Fibroblast of skin of back (primary cell): Measurements from ENCODE around the gene COIL.
"Not testable (repeated sequence)": the region's sequence is repeated elsewhere in the genome, so short reads cannot be mapped to it uniquely, and the experiment has no call there.

Source experiments
- DNase-seq: peaks from one replicate; pipeline ENCODE4 v3.0.0-alpha.2; 2013

COIL gene

GRCh38 chr17:56977673-56978395, 17.0 kb upstream of the COIL start, which contains the start of gene SCPEP1:
Gene SCPEP1, plus strand, starts transcription at chr17:56978131. Its CDS starts 29 bp downstream, at chr17:56978160.
- DNase-seq = peak; percentile 79

DNA sequence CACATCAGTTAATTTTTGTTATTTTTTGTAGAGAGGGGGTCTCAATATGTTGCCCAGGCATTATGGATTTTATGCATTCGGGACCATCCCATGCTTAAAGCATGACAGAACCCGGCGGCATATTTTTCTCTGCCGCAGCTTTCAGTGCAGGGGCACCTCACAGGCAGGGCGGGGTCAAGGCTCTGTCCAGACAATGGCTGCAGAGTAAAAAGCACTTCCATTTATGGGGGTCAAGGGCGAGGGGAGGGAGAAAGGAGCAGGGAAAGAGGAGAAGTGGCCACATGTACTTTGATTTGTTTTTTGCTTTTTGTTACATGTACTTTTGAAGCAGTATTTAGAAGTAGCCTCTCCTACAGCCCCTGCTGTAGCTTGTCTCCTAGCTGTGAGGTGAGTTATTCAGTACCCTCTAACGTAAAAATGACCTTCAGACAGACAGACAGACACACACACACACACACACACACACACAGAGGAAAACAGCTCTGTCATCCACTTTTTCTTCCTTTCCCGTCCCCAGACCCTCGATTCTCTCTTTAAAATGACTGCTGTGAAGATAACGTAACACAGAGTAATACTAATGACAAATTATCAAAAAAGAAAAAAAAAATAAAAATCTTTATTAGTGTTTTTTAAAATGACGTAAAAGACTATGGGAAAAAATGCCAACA, 16.2 kb upstream of the COIL start:
- DNase-seq = no peak

DNA sequence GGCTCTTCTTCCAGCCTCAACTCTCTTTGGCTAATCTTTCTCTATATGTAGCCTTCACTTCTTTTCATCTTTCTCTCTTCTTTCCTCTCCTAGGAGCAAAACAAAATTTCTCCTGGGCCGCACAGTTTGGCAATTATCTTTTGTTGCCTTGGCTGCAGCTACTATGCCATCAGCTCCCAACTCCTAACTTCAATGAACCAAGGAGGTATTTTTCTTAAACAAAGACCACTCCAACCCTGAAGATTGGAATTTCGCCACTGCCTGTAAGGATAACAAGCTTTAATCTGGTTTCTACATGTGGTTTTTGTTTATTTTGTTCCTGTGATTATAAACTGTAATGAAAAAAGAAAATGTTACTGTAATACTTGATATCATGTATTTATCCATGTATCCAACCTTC, 14.8 kb upstream of the COIL start:
- no peak for DNase-seq

GRCh38 chr17:56974055-56974454, 13.2 kb upstream of the COIL start:
- no peak for DNase-seq

- DNase-seq = peak; percentile 14
Observed at GRCh38 chr17:56973520-56973919, 12.7 kb upstream of the COIL start.

DNA sequence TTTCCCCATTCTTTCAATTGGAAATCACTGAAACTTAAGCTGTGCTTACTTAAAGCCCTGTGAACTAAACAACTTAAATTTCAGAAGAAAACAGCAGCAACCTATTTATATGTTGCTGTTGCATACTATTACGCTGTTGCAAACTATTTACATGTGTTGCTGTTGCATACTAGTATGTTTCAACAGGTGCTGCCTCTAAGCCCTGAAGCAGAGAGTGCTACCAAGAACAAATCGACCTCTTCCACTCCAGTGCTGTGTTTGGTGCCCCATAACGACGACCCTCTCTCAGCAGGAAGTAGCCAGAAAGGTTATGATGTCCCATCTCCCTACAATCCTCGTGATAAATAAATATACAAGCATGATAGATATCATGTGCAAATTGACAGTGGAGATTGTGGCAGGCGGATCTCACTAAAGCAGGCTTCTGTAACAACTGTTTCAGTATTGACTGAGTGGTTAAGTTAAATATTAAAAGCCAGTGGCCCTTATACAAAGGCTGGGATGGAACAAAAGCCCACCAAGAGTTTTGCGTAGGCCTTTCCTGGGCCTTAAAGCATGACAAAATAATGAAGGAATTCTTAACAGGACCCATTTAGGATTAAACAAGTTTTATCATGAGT, 11.4 kb upstream of the COIL start:
- DNase-seq = no peak

GRCh38 chr17:56970974-56971373, 10.1 kb upstream of the COIL start:
- no peak for DNase-seq

GRCh38 chr17:56966338-56966737, 5.5 kb upstream of the COIL start:
- DNase-seq = no peak

GRCh38 chr17:56965681-56966080, 4.8 kb upstream of the COIL start:
- DNase-seq = not testable (repeated sequence)

DNA sequence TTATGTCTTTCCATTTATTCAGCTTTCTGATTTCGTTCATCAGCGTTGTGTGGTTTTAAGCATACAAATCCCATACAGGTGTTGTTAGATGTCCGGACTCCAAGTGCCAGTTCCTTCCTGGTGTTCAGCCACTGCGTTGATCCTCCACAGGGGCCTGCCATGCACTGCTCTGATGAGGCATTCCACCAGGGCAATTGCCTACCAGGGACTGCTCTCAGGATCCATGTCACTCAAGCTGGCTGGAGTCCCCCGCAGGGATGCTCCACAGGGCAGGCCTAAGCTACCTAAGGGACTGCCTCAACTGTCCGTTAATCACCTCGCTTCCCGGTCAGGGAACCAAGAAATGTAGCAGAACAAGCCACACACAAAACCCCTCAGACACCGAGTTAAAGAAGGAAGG, 4.4 kb upstream of the COIL start:
- not testable (repeated sequence) for DNase-seq

- no peak for DNase-seq
Observed at GRCh38 chr17:56956992-56957391, 3.9 kb downstream of the COIL start.

DNA sequence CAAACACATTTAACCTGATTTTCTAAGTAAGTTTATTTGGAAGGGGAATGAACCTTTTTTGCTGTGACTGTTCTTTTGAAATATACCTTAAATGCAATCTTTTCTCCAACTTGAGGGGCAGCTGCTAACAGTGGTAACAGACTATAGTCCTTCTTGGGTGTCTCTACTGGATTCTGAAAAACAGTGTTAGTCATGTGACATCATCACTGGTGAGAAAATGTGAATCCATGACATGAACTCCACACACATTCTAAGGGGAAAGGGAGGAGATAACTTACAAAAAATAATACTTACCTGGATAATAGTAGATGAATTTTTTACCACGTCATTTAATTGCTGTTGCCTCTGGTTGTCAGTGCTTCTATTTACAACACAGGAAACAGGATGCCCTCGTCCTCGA, 11.3 kb downstream of the COIL start:
- DNase-seq = no peak

DNA sequence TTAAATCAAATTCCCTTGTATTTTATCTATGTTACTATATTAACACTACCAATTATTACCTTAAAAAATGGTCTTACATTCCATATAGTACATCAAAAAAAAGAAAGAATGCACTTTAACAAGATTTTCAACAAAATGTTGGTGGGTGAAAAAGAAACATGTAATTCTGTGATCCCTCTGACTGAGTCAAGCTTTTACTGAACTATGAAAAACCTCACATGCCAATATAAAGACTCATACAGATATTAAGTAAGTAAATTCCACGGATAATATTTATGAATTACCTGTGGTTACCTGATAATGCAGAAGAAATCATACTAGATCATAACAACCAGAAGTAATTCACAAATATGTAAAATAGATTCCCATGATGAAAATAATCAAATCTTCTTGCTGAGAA, 12.4 kb downstream of the COIL start:
- no peak for DNase-seq

GRCh38 chr17:56947741-56948140, 13.1 kb downstream of the COIL start:
- no peak for DNase-seq

DNA sequence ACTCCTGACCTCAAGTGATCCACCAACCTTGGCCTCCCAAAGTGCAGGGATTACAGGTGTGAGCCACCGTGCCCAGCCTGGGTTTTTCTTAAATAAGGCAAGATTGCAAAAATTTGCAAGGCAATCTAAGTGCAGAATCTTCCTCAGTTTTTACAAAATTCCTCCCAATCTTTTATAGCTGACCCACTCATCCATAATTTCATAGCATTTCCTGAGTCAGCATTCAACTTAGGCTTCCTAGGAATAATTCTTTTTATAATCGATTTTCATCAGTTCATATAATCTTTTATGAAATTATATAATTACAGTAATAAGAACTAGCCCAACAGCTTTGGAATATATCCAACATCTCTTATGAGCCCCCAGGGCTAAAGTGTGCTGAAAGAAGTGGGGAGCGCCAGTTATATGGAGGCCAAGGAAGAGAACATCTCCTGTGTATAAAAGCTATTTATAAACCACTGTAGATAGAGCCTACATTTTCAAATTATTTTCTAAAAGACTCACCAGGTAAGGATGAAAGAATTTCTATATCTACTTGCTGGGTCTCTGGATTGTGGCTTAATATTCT, 14.8 kb downstream of the COIL start:
- no peak for DNase-seq

DNA sequence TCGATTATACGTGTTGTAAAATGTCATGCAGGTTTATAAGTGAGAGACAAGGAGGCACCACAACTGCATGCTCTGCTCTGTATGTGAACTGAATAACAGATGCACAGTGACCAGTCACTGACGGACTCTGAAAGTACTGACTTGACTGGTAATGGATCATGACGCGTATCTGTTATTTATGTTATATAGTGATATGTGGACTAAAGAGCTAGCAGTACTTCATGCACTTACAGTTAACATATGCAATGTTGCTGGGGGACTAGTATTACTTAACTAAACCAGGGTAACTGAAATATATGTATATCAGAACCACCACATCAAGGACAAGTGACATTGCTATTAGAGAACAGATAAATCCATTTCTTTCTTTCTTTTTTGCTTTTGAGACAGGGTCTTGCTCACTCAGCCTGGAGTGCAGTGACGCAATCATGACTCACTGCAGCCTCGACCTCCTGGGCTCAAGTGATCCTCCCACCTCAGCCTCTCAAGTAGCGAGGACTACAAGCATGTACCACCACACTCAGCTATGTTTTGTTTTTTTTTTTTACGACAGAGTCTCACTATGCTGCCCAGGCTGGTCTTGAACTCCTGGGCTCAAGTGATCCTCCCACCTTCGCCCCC, 17.2 kb downstream of the COIL start:
- peak; percentile 4 for DNase-seq

DNA sequence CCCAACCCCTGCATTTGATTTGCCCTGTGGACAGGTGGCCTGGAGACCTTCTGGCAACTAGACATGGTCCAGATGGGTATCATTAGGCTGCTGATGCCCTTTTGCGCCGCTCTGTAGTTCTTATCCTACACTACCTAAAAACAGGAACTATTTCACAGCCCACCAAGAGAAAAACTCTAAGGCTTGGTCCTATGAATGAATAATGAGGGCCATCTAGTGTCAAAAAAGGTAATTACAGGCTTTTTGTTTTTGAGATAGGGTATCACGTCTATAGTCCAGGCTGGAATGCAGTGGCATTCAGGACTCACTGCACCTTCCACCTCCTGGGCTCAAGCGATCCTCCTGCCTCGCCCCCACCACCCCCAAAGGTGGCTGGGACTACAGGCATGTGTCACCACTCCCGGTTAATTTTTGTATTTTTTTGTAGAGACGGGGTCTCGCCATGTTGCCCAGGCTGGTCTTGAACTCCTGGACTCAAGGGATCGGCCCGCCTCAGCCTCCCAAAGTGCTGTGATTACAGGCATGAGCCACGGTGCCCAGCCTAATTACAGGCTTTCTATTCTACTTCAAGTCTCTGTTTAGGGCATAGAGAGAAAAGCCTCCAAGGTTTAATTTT, 20.9 kb downstream of the COIL start:
- DNase-seq = peak; percentile 64

GRCh38 chr17:56938206-56938605, 22.6 kb downstream of the COIL start:
- DNase-seq = not testable (repeated sequence)

DNA sequence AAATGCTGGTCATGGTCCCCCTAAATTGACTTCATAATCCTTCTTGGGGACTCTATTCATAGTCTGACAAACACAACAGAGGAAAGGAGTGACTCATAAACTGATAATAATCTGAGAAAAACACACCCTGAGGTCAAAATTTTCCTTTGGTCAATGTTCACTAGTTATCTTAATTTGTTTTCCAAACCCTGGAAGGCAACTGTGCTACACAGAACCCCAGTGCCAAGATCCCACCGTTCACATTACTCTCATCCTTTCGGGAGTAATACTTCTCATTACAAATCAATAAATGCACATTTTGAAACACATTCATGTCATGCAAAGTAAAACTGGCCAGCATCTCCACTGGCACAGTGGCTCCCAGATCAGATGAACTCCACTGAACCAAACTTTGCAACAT, 23.2 kb downstream of the COIL start:
- no peak for DNase-seq

- DNase-seq = no peak
Observed at GRCh38 chr17:56936697-56937322, 24.0 kb downstream of the COIL start.

DNA sequence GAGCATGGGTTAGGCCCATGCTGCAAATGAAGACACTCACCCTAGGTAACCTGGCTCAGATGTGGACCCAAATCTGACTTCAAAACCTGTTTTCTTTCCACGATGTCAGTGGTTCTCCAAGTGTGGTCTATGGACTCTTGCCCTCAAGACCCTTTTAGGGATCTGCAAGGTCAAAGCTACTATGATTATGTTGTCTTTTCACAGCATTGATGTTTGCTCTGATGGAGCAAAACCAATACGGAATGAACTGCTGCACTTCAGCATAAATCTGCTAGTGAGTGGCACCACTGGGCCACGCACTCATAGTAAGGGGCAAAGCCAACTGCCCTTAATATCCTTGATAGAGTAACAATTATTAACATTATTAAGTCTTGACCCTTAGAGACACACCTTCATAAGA, 25.4 kb downstream of the COIL start:
- DNase-seq = no peak

GRCh38 chr17:56934280-56934679, 26.6 kb downstream of the COIL start:
- no peak for DNase-seq
